Bone marrow (tissue), 2 donors: ENCODE results near the gene CLDN16.

ENCODE experiments used
- DNase-seq, 2 donors: peaks; one replicate each; lab custom pipeline; 2025; lab: John Stamatoyannopoulos, UW

CLDN16 gene

GRCh38 chr3:190387578-190388213 lies at the start of gene CLDN16:
CLDN16 (plus strand) TSS chr3:190388163; CDS start chr3:190388330, 167 bp downstream.
- no peak for DNase-seq

GRCh38 chr3:190338717-190339116 lies 49.2 kb upstream of the CLDN16 start:
- DNase-seq, result no peak

- DNase-seq, result no peak
These were observed 48.8 kb upstream of the CLDN16 start for GRCh38 chr3:190339130-190339529.

- DNase-seq, result no peak
These were observed 47.9 kb upstream of the CLDN16 start for GRCh38 chr3:190340071-190340470.

- DNase-seq, result no peak
These were observed 42.7 kb upstream of the CLDN16 start for GRCh38 chr3:190345027-190345821.

- no peak for DNase-seq
These were observed 42.1 kb upstream of the CLDN16 start for GRCh38 chr3:190345878-190346277.

- no peak for DNase-seq
These were observed 41.4 kb upstream of the CLDN16 start for GRCh38 chr3:190346541-190346940.

GRCh38 chr3:190352861-190353457 lies 35.0 kb upstream of the CLDN16 start:
- DNase-seq, result no peak

- no peak for DNase-seq
These were observed 31.7 kb upstream of the CLDN16 start for GRCh38 chr3:190356246-190356645.

GRCh38 chr3:190357468-190357867 lies 30.5 kb upstream of the CLDN16 start:
- DNase-seq, result no peak

GRCh38 chr3:190359813-190360212 lies 28.1 kb upstream of the CLDN16 start:
- no peak for DNase-seq

GRCh38 chr3:190360228-190360627 lies 27.7 kb upstream of the CLDN16 start:
- no peak for DNase-seq

GRCh38 chr3:190361791-190362190 lies 26.2 kb upstream of the CLDN16 start:
- no peak for DNase-seq

- DNase-seq, result no peak
These were observed 25.7 kb upstream of the CLDN16 start for GRCh38 chr3:190362258-190362657.

- DNase-seq, result no peak
These were observed 21.8 kb upstream of the CLDN16 start for GRCh38 chr3:190366133-190366532.

GRCh38 chr3:190368881-190369280 lies 19.1 kb upstream of the CLDN16 start:
- DNase-seq, result no peak

- no peak for DNase-seq
These were observed 18.2 kb upstream of the CLDN16 start for GRCh38 chr3:190369668-190370295.

GRCh38 chr3:190370369-190370768 lies 17.6 kb upstream of the CLDN16 start:
- no peak for DNase-seq

GRCh38 chr3:190371152-190371551 lies 16.8 kb upstream of the CLDN16 start:
- DNase-seq, result no peak

- DNase-seq, result no peak
These were observed 12.7 kb upstream of the CLDN16 start for GRCh38 chr3:190375246-190375645.

GRCh38 chr3:190375671-190376070 lies 12.3 kb upstream of the CLDN16 start:
- no peak for DNase-seq

- DNase-seq, result no peak
These were observed 9.6 kb upstream of the CLDN16 start for GRCh38 chr3:190378240-190378891.
